Activated T-cell treated with anti-CD3 and anti-CD28 coated beads for 4 hours (primary cell): ENCODE data around the gene CASQ1.

Experiments used
- DNase-seq: peaks from one replicate; pipeline ENCODE4 v3.0.0-alpha.2; 2020

The CASQ1 gene

GRCh38 chr1:160168609-160169369 lies 21.6 kb upstream of the CASQ1 start:
- no peak for DNase-seq

- no peak for DNase-seq
These were observed 20.6 kb upstream of the CASQ1 start for GRCh38 chr1:160169553-160170399.

- DNase-seq = no peak
These were observed 19.0 kb upstream of the CASQ1 start for GRCh38 chr1:160171354-160171753.

- no peak for DNase-seq
These were observed 18.4 kb upstream of the CASQ1 start for GRCh38 chr1:160171980-160172379.

- DNase-seq = no peak
These were observed 13.1 kb upstream of the CASQ1 start for GRCh38 chr1:160177231-160177630.

GRCh38 chr1:160177667-160178066 lies 12.7 kb upstream of the CASQ1 start:
- no peak for DNase-seq

GRCh38 chr1:160178731-160179130 lies 11.6 kb upstream of the CASQ1 start:
- no peak for DNase-seq

- DNase-seq = no peak
These were observed 11.0 kb upstream of the CASQ1 start for GRCh38 chr1:160179336-160179735.

GRCh38 chr1:160186246-160186645 lies 4.1 kb upstream of the CASQ1 start:
- no peak for DNase-seq

GRCh38 chr1:160186729-160187128 lies 3.6 kb upstream of the CASQ1 start:
- no peak for DNase-seq

GRCh38 chr1:160187407-160187806 lies 3.0 kb upstream of the CASQ1 start:
- no peak for DNase-seq

- no peak for DNase-seq
These were observed 2.0 kb upstream of the CASQ1 start for GRCh38 chr1:160188341-160188740.

- DNase-seq = no peak
These were observed 1.4 kb downstream of the CASQ1 start for GRCh38 chr1:160191756-160192155.

- DNase-seq = no peak
These were observed 1.9 kb downstream of the CASQ1 start for GRCh38 chr1:160192234-160192633.

- peak; percentile 82 for DNase-seq
These were observed 2.9 kb downstream of the CASQ1 start for GRCh38 chr1:160193091-160193819.

- no peak for DNase-seq
These were observed 3.7 kb downstream of the CASQ1 start for GRCh38 chr1:160193832-160194736.

- no peak for DNase-seq
These were observed 4.3 kb downstream of the CASQ1 start for GRCh38 chr1:160194737-160195059.

GRCh38 chr1:160196143-160196542 lies 5.8 kb downstream of the CASQ1 start:
- DNase-seq = no peak

- no peak for DNase-seq
These were observed 6.9 kb downstream of the CASQ1 start for GRCh38 chr1:160197231-160197630.

GRCh38 chr1:160200786-160201185 lies 10.4 kb downstream of the CASQ1 start:
- no peak for DNase-seq

- DNase-seq = no peak
These were observed 14.3 kb downstream of the CASQ1 start for GRCh38 chr1:160204526-160205241.
